ENCODE measurements around the gene MCOLN3. TPM values are rescaled to one million over a fixed set of nuclear protein-coding genes. Genes with fewer than 3 reads are reported as not detected.
A peak's percentile ranks its signal among the peaks of the same experiment; 100 is the strongest.

Gene MCOLN3, protein sequence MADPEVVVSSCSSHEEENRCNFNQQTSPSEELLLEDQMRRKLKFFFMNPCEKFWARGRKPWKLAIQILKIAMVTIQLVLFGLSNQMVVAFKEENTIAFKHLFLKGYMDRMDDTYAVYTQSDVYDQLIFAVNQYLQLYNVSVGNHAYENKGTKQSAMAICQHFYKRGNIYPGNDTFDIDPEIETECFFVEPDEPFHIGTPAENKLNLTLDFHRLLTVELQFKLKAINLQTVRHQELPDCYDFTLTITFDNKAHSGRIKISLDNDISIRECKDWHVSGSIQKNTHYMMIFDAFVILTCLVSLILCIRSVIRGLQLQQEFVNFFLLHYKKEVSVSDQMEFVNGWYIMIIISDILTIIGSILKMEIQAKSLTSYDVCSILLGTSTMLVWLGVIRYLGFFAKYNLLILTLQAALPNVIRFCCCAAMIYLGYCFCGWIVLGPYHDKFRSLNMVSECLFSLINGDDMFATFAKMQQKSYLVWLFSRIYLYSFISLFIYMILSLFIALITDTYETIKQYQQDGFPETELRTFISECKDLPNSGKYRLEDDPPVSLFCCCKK
- 10 to 100 TPM in 1 of 4 donors, 1 to 10 TPM in 2, under 1 TPM in 1; 0.79 to 16.2 (median 8.3) TPM for polyA plus RNA-seq (ENCODE audit: insufficient read length in 4 of 4)

GRCh38 chr1:85048296-85049064 is at the start of gene MCOLN3:
TSS of gene MCOLN3 (minus strand) at chr1:85048500. CDS start at chr1:85045360, 3,140 bp downstream.
- no peak for DNase-seq (ENCODE audit: low read depth in 4 of 4, low spot score in 3 of 4)

GRCh38 chr1:85093644-85094043 is 45.3 kb upstream of the MCOLN3 start:
- no peak for DNase-seq (ENCODE audit: low read depth in 4 of 4, low spot score in 3 of 4)

DNA sequence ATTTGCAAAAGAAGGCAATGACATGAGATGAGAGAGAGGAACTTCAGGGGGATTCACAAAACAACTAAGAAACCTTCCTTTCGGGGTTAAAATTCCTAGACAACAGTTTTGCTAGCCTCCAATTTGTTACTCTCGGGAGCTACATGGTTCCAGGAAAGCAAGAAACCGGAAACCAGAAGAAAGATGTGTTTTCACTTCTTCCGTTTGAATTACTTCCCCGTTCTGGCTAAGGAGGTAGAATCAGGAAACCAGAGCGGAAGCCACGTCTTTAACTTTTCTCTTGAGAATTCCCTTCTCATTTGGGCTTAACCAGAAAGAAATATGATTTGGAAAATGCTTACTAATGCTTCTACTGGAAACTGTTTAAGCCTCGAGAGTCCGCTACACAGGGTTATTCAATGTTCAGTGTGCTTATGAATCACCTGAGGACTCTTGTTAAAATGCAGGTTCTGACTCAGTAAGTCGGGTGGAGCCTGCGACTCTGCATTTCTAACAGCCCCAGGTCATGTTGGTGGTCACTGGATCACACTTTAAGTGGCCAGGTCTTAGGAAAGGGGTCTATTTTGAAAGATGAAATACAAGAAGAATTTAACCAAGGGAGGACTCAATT is 43.5 kb upstream of the MCOLN3 start:
- DNase-seq (ENCODE audit: low read depth in 4 of 4, low spot score in 3 of 4) = no peak

DNA sequence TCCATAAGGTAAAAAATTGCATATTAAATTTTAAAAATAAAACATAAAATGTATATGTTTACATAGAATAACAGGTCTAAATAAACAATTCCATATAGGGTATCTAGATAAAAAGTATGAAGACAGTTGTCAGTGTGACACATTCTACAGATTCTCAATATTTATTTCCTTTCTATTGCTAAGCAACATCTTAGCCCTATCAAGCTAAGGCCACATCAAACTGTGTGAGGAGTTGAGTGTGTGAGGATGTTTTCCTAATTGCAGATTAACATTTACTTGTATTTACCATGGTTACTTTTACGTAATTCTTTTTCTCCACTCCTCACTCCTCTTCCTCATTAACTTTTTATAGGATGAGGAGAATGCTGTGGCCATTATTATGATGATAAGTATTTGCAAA is 41.9 kb upstream of the MCOLN3 start:
- no peak for DNase-seq (ENCODE audit: low read depth in 4 of 4, low spot score in 3 of 4)

DNA sequence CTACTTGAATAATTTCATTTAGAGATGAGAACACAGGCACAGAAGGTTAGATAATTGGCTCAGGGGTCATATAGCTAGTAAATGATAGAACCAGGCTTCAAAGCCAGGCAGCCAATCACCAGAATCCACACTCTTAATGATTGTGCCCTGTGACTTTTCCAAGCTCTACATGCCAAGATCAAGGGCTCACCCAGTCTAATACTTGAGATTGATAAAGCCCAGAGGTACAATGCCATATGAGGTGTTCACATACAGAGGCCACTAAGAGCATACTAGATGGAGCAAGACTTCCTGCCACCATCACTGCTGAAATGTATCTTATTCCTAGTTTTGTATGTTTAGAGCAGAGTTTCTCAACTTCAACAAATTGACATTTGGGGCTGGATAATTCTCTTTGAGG is 40.9 kb upstream of the MCOLN3 start:
- no peak for DNase-seq (ENCODE audit: low read depth in 4 of 4, low spot score in 3 of 4)

DNA sequence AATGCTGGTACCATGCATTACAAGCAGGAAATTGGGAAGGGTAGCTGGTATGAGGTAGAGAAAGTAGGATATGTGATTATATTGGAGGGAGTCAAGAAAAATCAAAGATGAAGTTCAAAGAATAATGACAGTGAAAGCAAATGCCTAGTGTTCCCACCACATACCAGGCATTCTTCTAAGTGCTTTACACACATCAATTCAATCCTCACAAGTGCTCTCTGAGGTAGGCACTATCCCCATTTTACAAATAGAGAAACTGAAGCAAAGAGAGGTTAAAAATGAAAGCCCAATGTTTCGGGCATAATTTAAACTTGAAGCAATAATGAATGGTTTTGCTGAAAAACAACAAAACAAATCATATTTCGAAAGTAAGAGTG is 40.1 kb upstream of the MCOLN3 start:
- no peak for DNase-seq (ENCODE audit: low read depth in 4 of 4, low spot score in 3 of 4)

- no peak for DNase-seq (ENCODE audit: low read depth in 4 of 4, low spot score in 3 of 4)
Measured at GRCh38 chr1:85087659-85088407, 39.5 kb upstream of the MCOLN3 start.

- DNase-seq (ENCODE audit: low read depth in 4 of 4, low spot score in 3 of 4) = no peak
Measured at GRCh38 chr1:85085417-85085816, 37.1 kb upstream of the MCOLN3 start.

DNA sequence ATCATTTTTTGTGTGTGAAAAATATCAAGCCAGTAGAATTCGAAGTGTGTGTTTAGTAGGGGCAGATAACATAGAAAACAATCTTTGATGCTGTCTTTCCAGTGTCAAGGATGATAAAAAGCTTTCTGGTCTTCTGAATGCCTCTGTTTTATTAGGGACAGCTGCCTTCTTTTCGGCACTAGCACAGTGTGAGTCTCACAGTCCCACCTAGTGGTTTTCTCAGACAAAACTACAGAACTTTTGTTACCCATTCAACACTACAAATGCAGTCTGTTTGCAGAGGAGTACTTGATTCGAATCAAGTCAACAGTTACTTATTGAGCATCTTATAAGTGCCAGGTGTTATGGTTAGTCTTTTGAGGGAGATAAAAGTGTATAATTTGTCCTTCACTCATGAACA is 30.6 kb upstream of the MCOLN3 start:
- no peak for DNase-seq (ENCODE audit: low read depth in 4 of 4, low spot score in 3 of 4)

DNA sequence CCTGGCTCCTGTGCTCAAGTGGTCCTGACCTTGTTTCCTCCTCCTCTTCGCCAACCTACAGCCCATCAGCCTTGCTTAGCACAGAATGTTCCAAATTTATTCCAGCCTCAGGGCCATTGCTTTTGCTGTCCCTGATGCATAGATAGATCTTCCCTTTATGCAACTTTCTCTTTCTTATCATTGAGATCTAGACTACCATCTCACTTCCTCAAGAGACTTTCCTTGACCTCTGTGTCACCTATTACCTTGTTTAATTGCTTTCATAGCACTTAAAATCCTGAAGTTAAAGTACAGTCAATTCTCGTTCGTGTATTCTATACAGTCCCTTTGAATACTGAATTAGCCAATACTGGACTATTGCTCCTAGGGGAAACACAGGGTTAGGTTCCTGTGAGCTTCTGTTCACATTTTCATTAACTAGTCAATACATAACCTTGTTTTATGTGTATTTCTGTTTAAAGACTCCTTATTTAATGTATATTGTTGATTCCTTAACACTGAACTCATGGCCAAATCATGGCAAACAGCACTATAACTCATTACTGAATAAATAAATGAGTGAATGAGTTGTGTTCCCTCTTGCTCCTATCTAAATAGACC is 26.2 kb upstream of the MCOLN3 start:
- DNase-seq (ENCODE audit: low read depth in 4 of 4, low spot score in 3 of 4) = no peak

GRCh38 chr1:85070972-85071492 is 22.7 kb upstream of the MCOLN3 start:
- DNase-seq (ENCODE audit: low read depth in 4 of 4, low spot score in 3 of 4) = no peak

- DNase-seq (ENCODE audit: low read depth in 4 of 4, low spot score in 3 of 4) = no peak
Measured at GRCh38 chr1:85068846-85069245, 20.5 kb upstream of the MCOLN3 start.

DNA sequence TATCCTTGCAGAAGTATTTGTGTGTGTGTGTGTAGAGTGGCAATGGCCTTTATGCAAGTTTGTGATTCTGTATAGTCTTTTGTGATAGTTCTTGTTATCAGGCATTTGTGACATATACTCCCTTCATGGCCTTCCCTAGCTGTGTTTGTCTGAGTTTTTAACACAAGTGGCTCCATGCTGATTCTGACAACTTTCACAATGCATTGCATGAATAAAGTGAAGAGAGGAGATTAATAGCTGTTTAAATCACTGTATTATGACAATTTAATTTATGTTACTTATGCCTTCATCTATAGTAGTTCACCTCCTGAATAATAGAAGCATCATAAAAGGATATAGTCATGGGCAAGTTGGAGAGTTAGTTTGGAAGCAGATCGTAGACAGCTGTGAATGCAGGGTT is 17.2 kb upstream of the MCOLN3 start:
- no peak for DNase-seq (ENCODE audit: low read depth in 4 of 4, low spot score in 3 of 4)

- no peak for DNase-seq (ENCODE audit: low read depth in 4 of 4, low spot score in 3 of 4)
Measured at GRCh38 chr1:85062425-85063026, 14.2 kb upstream of the MCOLN3 start.

DNA sequence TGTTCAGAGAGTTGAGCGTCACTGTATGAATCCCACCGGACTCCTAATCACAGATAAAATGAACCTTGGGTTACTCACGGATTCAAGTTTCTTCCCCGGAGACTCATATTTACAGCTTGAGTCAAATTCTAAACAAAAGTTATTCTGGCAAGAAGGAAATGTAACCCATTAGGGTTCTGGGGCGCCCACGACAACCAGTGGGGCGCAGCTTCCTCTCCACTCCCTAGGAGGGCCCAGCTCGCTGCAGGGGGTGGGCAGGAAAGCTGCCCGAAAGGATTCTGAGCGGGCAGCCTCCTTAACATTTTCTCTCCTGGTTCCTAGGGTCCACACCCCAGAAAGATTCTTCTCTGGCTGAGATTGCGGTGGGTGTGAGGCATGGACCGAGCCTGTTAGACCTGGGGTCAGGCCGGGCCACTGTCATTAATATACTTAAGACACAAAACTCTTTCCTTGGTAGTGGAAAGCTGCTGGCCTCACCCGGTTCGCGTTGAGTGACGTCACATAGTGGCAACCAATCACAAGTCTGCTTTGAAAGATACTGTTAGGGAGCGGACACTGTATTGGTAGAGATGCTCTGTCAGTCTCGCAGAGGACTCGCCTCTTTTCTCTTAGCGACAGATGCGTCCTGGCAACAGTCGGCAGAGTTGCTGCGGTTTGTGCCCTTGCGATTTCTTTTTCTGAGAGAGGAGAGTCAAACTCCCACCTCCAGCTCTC is 13.6 kb upstream of the MCOLN3 start:
- peak; percentile 90 to 98 (median 94) for DNase-seq (ENCODE audit: low read depth in 4 of 4, low spot score in 3 of 4)

DNA sequence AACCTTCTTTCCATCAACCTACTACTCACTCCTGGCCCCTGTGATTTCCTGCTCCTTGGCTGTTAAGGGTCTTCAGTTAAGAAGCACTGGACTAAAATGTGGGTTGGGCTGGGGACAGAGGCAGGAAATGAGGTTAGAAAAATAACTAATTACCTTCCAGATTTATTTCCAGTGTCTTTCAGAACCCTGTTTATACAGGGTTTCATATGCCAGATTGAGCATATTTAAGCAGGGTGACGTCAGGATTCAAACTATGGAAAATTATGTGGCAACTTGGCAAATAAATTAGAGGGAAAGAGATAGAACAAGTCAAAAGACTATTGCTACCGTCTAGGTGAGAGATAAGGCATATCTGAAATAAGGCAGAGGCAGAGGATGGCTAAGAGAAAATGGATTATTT is 11.7 kb upstream of the MCOLN3 start:
- no peak for DNase-seq (ENCODE audit: low read depth in 4 of 4, low spot score in 3 of 4)

GRCh38 chr1:85059563-85059962 is 11.3 kb upstream of the MCOLN3 start:
- DNase-seq (ENCODE audit: low read depth in 4 of 4, low spot score in 3 of 4) = no peak

- no peak for DNase-seq (ENCODE audit: low read depth in 4 of 4, low spot score in 3 of 4)
Measured at GRCh38 chr1:85058786-85059185, 10.5 kb upstream of the MCOLN3 start.

GRCh38 chr1:85058311-85058710 is 10.0 kb upstream of the MCOLN3 start:
- DNase-seq (ENCODE audit: low read depth in 4 of 4, low spot score in 3 of 4) = no peak

All from left renal pelvis (tissue), 4 donors.